Gastroesophageal sphincter (tissue), 4 donors: ENCODE results near the gene CFAP99. TPM values are rescaled to one million over a fixed set of nuclear protein-coding genes. Genes with fewer than 3 reads are reported as not detected.

Experiments used
- ATAC-seq: fragments of 150-250 bp; one replicate; pipeline ENCODE4 v1.9.1; 2016; ENCODE audit warnings: mild to moderate bottlenecking, moderate library complexity
- H3K27ac ChIP-seq, 4 donors: fragments of 200-600 bp; sonication (generic) in 3 of 4; 1 replicate in 3 of 4; 2 replicates in 1 of 4; pipeline ENCODE4 v1.5.1; 2016 to 2019
- H3K27me3 ChIP-seq: fragments of 200-600 bp; sonication (generic); one replicate; pipeline ENCODE4 v1.5.1; 2019
- H3K36me3 ChIP-seq, 2 donors: fragments of 200-600 bp; sonication (generic); one replicate each; pipeline ENCODE4 v1.5.1; 2019; ENCODE audit warnings: control low read depth in 1 of 2
- H3K4me1 ChIP-seq, 3 donors: fragments of 200-600 bp; sonication (generic); 1 replicate in 2 of 3; 2 replicates in 1 of 3; pipeline ENCODE4 v1.5.1; 2016 to 2019; ENCODE audit warnings: control low read depth in 2 of 3
- H3K4me3 ChIP-seq, 2 donors: fragments of 200-600 bp; sonication (generic); one replicate each; pipeline ENCODE4 v1.5.1; 2019; ENCODE audit warnings: mild to moderate bottlenecking in 1 of 2, moderate library complexity in 1 of 2
- H3K9me3 ChIP-seq, 3 donors: fragments of 200-600 bp; sonication (generic); one replicate each; pipeline ENCODE4 v1.5.1; 2017 to 2019; ENCODE audit warnings: control low read depth in 2 of 3
- CTCF ChIP-seq, 4 experiments: fragments of 200-600 bp in 2 of 4; fragments of 450-650 bp in 2 of 4; sonication (generic) in 1 of 4; IDR thresholded peaks; one replicate each; pipeline ENCODE4 v1.5.1; 2017 to 2019; ENCODE audit warnings: antibody characterized with exemption in 4 of 4, mild to moderate bottlenecking in 2 of 4, moderate library complexity in 2 of 4
- EP300 ChIP-seq: sonication (generic); formaldehyde crosslinking; IDR thresholded peaks from one replicate; pipeline ENCODE4 v1.6.1; 2017; ENCODE audit warnings: antibody characterized with exemption, mild to moderate bottlenecking
- POLR2A ChIP-seq, 2 donors: fragments of 450-650 bp; IDR thresholded peaks; one replicate each; pipeline ENCODE4 v1.6.1; 2017; ENCODE audit warnings: antibody characterized with exemption in 2 of 2, mild to moderate bottlenecking in 2 of 2, moderate library complexity in 1 of 2
- POLR2AphosphoS5 ChIP-seq: sonication (generic); formaldehyde crosslinking; IDR thresholded peaks from one replicate; pipeline ENCODE4 v1.6.1; 2017; ENCODE audit warnings: antibody characterized with exemption
- WGBS, 2 donors: methylation state at CpG; one replicate each; pipeline ENCODE4 v1.1.5; 2018; ENCODE audit warnings: low coverage in 1 of 2; 5-methylcytosine and 5-hydroxymethylcytosine counted together
- total RNA-seq, 4 donors: library from RNA; depleted of rRNA; stranded (reverse); fragments of >200 nt; gene quantifications; one replicate each; pipeline ENCODE4 v1.1.0, GENCODE V29; 2016

The CFAP99 gene
- total RNA-seq, 4 donors from 2014 or later = not detected

GRCh38 chr4:2494992-2495391 lies 76.2 kb downstream of the CFAP99 start:
- Histone ChIP-seq H3K4me3 (no peak overlapping the region), H3K4me1 (peaks cover 0 to 25% (median 0%) of the 10 kb centered on the region in 3 donors), H3K27ac (no peak overlapping the region), H3K27me3 (no peaks in the 10 kb centered on the region), H3K36me3 (peaks cover 0 to 96% of the 10 kb centered on the region in 2 donors), H3K9me3 (no peaks in the 10 kb centered on the region)
- no peak for ATAC-seq
- WGBS, 2 donors = 17 to 60% methylated on average over 1 to 2 of the region's 3 CpGs
- TF ChIP-seq EP300 (no peak), POLR2A (IDR thresholded peaks at IDR 0.05) (no peak), CTCF (IDR thresholded peaks at IDR 0.05) (no peak), POLR2AphosphoS5 (no peak)

- H3K4me1 ChIP-seq = peaks cover 0 to 18% (median 0%) of the 10 kb centered on the region in 3 donors
- WGBS, 2 donors = 91 to 94% methylated on average over 4 of the region's 4 CpGs
- no peak overlapping the region for H3K4me3 ChIP-seq
- no peak for ATAC-seq
- H3K36me3 ChIP-seq = peaks cover 0 to 96% of the 10 kb centered on the region in 2 donors
- TF ChIP-seq CTCF (IDR thresholded peaks at IDR 0.05) (no peak), EP300 (no peak), POLR2A (IDR thresholded peaks at IDR 0.05) (no peak), POLR2AphosphoS5 (no peak)
- no peaks in the 10 kb centered on the region for H3K27me3 ChIP-seq
- no peaks in the 10 kb centered on the region for H3K9me3 ChIP-seq
- no peak overlapping the region for H3K27ac ChIP-seq
Observed at GRCh38 chr4:2497324-2497723, 78.6 kb downstream of the CFAP99 start.

- WGBS, 2 donors = 60 to 61% methylated on average over 3 to 4 of the region's 9 CpGs
- peak; percentile 60 for ATAC-seq
- no peaks in the 10 kb centered on the region for H3K9me3 ChIP-seq
- peaks cover 0 to 18% (median 0%) of the 10 kb centered on the region in 3 donors for H3K4me1 ChIP-seq
- H3K27me3 ChIP-seq = no peaks in the 10 kb centered on the region
- H3K36me3 ChIP-seq = peaks cover 0 to 96% of the 10 kb centered on the region in 2 donors
- no peak overlapping the region for H3K27ac ChIP-seq
- peak; percentile 34 for TF ChIP-seq POLR2AphosphoS5
- TF ChIP-seq EP300 = no peak
- H3K4me3 ChIP-seq = no peak overlapping the region
Observed at GRCh38 chr4:2497931-2498330, 79.2 kb downstream of the CFAP99 start.

- Histone ChIP-seq H3K9me3 (no peaks in the 10 kb centered on the region), H3K27me3 (no peaks in the 10 kb centered on the region), H3K36me3 (peaks cover 0 to 91% of the 10 kb centered on the region in 2 donors), H3K27ac (no peak overlapping the region), H3K4me1 (peaks cover 0 to 5% (median 0%) of the 10 kb centered on the region in 3 donors), H3K4me3 (no peak overlapping the region)
- no peak for ATAC-seq
- WGBS, 2 donors = 68 to 94% methylated on average over 2 of the region's 2 CpGs
- no peak for TF ChIP-seq POLR2A (IDR thresholded peaks at IDR 0.05)
- TF ChIP-seq EP300 = no peak
- TF ChIP-seq POLR2AphosphoS5 = no peak
- TF ChIP-seq CTCF (IDR thresholded peaks at IDR 0.05) = no peak
Observed at GRCh38 chr4:2500547-2500946, 81.8 kb downstream of the CFAP99 start.

- WGBS, 2 donors = 80 to 92% methylated on average over 2 of the region's 7 CpGs
- Histone ChIP-seq H3K36me3 (peaks cover 0 to 89% of the 10 kb centered on the region in 2 donors), H3K9me3 (no peaks in the 10 kb centered on the region), H3K4me3 (no peak overlapping the region), H3K27ac (no peak overlapping the region), H3K27me3 (no peaks in the 10 kb centered on the region), H3K4me1 (no peaks in the 10 kb centered on the region)
- TF ChIP-seq CTCF (IDR thresholded peaks at IDR 0.05) (no peak), POLR2AphosphoS5 (no peak), POLR2A (IDR thresholded peaks at IDR 0.05) (no peak), EP300 (no peak)
- no peak for ATAC-seq
Observed at GRCh38 chr4:2501034-2501594, 82.4 kb downstream of the CFAP99 start.
